ENCODE results near the gene EIF3CL. TPM values are rescaled to one million over a fixed set of nuclear protein-coding genes. Genes with fewer than 3 reads are reported as not detected.
A peak's percentile ranks its signal among the peaks of the same experiment; 100 is the strongest.
"Not testable (repeated sequence)": the region's sequence is repeated elsewhere in the genome, so short reads cannot be mapped to it uniquely, and the experiment has no call there.

The EIF3CL gene
- total RNA-seq (100 to 1,000 TPM in 3 of 7 donors, 10 to 100 TPM in 4; 36.2 to 189 (median 63.3) TPM), polyA plus RNA-seq (10 to 100 TPM; 26.9 to 43.5 (median 37.5) TPM)
- long read RNA-seq, donor 1, transcript EIF3CL-201 (21 exons, 3,085 nt) = major isoform, 5 of 258 reads
- long read RNA-seq, donor 1, partial matches to known transcripts = 204 of 258 reads
- long read RNA-seq, donor 1, other reads (novel, unspliced or antisense) = 49 of 258 reads
- long read RNA-seq, donor 2, partial matches to known transcripts = 238 of 297 reads
- long read RNA-seq, donor 2, other reads (novel, unspliced or antisense) = 55 of 297 reads

GRCh38 chr16:28403220-28404072, at the start of gene EIF3CL:
TSS of gene EIF3CL (minus strand) at chr16:28403841. CDS start at chr16:28403618, 223 bp downstream.
- DNase-seq; H3K4me1 ChIP-seq; H3K27ac ChIP-seq; H3K9me3 ChIP-seq; H3K36me3 ChIP-seq; H3K27me3 ChIP-seq (replicated peaks in 1 of 7); intact Hi-C loops (cut with DNase I; ENCODE audit: low total_unique reads): not testable (repeated sequence)
- H3K4me3 ChIP-seq = peak within 1 kb of the TSS in 4 of 8 donors; percentile 20 to 52 (median 35)
- WGBS, 5 donors = no CpG with 5 or more reads among the region's 66 CpGs

- DNase-seq; intact Hi-C loops (cut with DNase I; ENCODE audit: low total_unique reads); H3K36me3 ChIP-seq; H3K27ac ChIP-seq; H3K4me3 ChIP-seq; H3K27me3 ChIP-seq (replicated peaks in 1 of 7); H3K9me3 ChIP-seq; H3K4me1 ChIP-seq: not testable (repeated sequence)
- WGBS, 5 donors = no CpG with 5 or more reads among the region's 6 CpGs
Measured at GRCh38 chr16:28447081-28447480, 43.4 kb upstream of the EIF3CL start.

- no CpG with 5 or more reads among the region's 4 CpGs for WGBS, 5 donors
- intact Hi-C loops (cut with DNase I; ENCODE audit: low total_unique reads); H3K27me3 ChIP-seq (replicated peaks in 1 of 7); H3K9me3 ChIP-seq; H3K4me3 ChIP-seq; H3K36me3 ChIP-seq; H3K27ac ChIP-seq; H3K4me1 ChIP-seq; DNase-seq: not testable (repeated sequence)
Measured at GRCh38 chr16:28446388-28446787, 42.7 kb upstream of the EIF3CL start.

- H3K27me3 ChIP-seq (replicated peaks in 1 of 7); H3K4me1 ChIP-seq; H3K9me3 ChIP-seq; DNase-seq; H3K4me3 ChIP-seq; H3K36me3 ChIP-seq; intact Hi-C loops (cut with DNase I; ENCODE audit: low total_unique reads); H3K27ac ChIP-seq: not testable (repeated sequence)
- WGBS, 5 donors = 71 to 95% (median 84%) methylated on average over 2 to 3 of the region's 6 CpGs
Measured at GRCh38 chr16:28443943-28444342, 40.3 kb upstream of the EIF3CL start.

- H3K9me3 ChIP-seq; H3K27me3 ChIP-seq (replicated peaks in 1 of 7); H3K27ac ChIP-seq; H3K36me3 ChIP-seq; intact Hi-C loops (cut with DNase I; ENCODE audit: low total_unique reads); DNase-seq; H3K4me1 ChIP-seq; H3K4me3 ChIP-seq: not testable (repeated sequence)
- 49 to 100% (median 93%) methylated on average over 2 to 5 of the region's 6 CpGs for WGBS, 5 donors
Measured at GRCh38 chr16:28438899-28439298, 35.3 kb upstream of the EIF3CL start.

- 93 to 100% (median 98%) methylated on average over 1 to 21 of the region's 29 CpGs; no CpG with 5 or more reads in 1 of the 5 donors for WGBS, 5 donors
- not testable (repeated sequence) for DNase-seq
Measured at GRCh38 chr16:28435340-28435739, 31.7 kb upstream of the EIF3CL start.

GRCh38 chr16:28426060-28426680, 22.5 kb upstream of the EIF3CL start:
- DNase-seq; H3K36me3 ChIP-seq; intact Hi-C loops (cut with DNase I; ENCODE audit: low total_unique reads); H3K27me3 ChIP-seq (replicated peaks in 1 of 7); H3K4me3 ChIP-seq; H3K9me3 ChIP-seq; H3K4me1 ChIP-seq; H3K27ac ChIP-seq: not testable (repeated sequence)
- 17 to 50% methylated on average over 1 of the region's 10 CpGs; no CpG with 5 or more reads in 3 of the 5 donors for WGBS, 5 donors

More at GRCh38 chr16:28435340-28435739, 31.7 kb upstream of the EIF3CL start:
- H3K36me3 ChIP-seq; H3K4me1 ChIP-seq; H3K4me3 ChIP-seq; H3K9me3 ChIP-seq; H3K27me3 ChIP-seq (replicated peaks in 1 of 7); intact Hi-C loops (cut with DNase I; ENCODE audit: low total_unique reads); H3K27ac ChIP-seq: not testable (repeated sequence)

- WGBS, 5 donors = no CpG with 5 or more reads among the region's 11 CpGs
- intact Hi-C loops (cut with DNase I; ENCODE audit: low total_unique reads) = not testable (repeated sequence)
Measured at GRCh38 chr16:28421071-28421750, 17.6 kb upstream of the EIF3CL start.

GRCh38 chr16:28417033-28417432, 13.4 kb upstream of the EIF3CL start:
- H3K27ac ChIP-seq; H3K9me3 ChIP-seq; H3K36me3 ChIP-seq; H3K4me3 ChIP-seq; H3K27me3 ChIP-seq (replicated peaks in 1 of 7); intact Hi-C loops (cut with DNase I; ENCODE audit: low total_unique reads); H3K4me1 ChIP-seq; DNase-seq: not testable (repeated sequence)
- 92 to 95% (median 93%) methylated on average over 13 to 19 of the region's 30 CpGs; no CpG with 5 or more reads in 2 of the 5 donors for whole genome bisulfite sequencing, 5 donors

More at GRCh38 chr16:28421071-28421750, 17.6 kb upstream of the EIF3CL start:
- not testable (repeated sequence) for DNase-seq; H3K36me3 ChIP-seq; H3K4me1 ChIP-seq; H3K27ac ChIP-seq; H3K4me3 ChIP-seq; H3K9me3 ChIP-seq; H3K27me3 ChIP-seq (replicated peaks in 1 of 7)

GRCh38 chr16:28414530-28414929, 10.9 kb upstream of the EIF3CL start:
- H3K27me3 ChIP-seq (replicated peaks in 1 of 7); intact Hi-C loops (cut with DNase I; ENCODE audit: low total_unique reads); H3K4me3 ChIP-seq; H3K4me1 ChIP-seq; H3K27ac ChIP-seq; H3K36me3 ChIP-seq; DNase-seq; H3K9me3 ChIP-seq: not testable (repeated sequence)
- 86 to 91% (median 89%) methylated on average over 8 to 15 of the region's 18 CpGs for WGBS, 5 donors
